ENCODE results near the gene MAPT.

DNA sequence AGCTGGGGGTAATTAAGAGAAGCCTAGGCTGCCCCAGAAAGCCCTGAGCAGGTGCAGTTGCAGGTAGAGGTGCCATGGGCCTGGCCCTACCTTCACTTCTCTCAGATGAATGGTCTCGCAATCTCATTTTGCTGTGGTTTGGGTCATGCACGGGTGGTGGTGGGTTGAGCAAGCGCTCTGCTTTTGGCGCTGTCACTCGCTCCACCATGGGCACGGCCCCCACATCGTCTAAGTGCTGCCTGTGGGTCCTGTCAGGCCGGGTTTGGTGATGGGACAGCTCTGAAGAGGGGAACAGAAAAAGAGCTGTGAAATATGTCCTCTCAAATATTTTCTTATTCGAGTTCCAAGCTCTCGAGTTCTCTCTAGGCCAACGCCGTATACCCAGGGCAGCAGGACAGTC is 144.6 kb downstream of the MAPT start:
- TF ChIP-seq, protein P1, sequence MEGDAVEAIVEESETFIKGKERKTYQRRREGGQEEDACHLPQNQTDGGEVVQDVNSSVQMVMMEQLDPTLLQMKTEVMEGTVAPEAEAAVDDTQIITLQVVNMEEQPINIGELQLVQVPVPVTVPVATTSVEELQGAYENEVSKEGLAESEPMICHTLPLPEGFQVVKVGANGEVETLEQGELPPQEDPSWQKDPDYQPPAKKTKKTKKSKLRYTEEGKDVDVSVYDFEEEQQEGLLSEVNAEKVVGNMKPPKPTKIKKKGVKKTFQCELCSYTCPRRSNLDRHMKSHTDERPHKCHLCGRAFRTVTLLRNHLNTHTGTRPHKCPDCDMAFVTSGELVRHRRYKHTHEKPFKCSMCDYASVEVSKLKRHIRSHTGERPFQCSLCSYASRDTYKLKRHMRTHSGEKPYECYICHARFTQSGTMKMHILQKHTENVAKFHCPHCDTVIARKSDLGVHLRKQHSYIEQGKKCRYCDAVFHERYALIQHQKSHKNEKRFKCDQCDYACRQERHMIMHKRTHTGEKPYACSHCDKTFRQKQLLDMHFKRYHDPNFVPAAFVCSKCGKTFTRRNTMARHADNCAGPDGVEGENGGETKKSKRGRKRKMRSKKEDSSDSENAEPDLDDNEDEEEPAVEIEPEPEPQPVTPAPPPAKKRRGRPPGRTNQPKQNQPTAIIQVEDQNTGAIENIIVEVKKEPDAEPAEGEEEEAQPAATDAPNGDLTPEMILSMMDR (IDR thresholded peaks at IDR 0.05; ENCODE audit: poor library complexity), result no peak
- TF ChIP-seq EZH2 (IDR thresholded peaks at IDR 0.05; ENCODE audit: borderline replicate concordance) (no peak), EZH2phosphoT487 (IDR thresholded peaks at IDR 0.05; ENCODE audit: low read depth, severe bottlenecking, unreplicated experiment) (no peak)
